ENCODE results near the gene C9orf85. TPM values are rescaled to one million over a fixed set of nuclear protein-coding genes. Genes with fewer than 3 reads are reported as not detected.

Gene C9orf85
- total and polyA plus RNA-seq, 2 donors (not counting 3 experiments of a cell fraction or from before 2014, with no cell fraction given): 8.3 to 11.3 TPM

DNA sequence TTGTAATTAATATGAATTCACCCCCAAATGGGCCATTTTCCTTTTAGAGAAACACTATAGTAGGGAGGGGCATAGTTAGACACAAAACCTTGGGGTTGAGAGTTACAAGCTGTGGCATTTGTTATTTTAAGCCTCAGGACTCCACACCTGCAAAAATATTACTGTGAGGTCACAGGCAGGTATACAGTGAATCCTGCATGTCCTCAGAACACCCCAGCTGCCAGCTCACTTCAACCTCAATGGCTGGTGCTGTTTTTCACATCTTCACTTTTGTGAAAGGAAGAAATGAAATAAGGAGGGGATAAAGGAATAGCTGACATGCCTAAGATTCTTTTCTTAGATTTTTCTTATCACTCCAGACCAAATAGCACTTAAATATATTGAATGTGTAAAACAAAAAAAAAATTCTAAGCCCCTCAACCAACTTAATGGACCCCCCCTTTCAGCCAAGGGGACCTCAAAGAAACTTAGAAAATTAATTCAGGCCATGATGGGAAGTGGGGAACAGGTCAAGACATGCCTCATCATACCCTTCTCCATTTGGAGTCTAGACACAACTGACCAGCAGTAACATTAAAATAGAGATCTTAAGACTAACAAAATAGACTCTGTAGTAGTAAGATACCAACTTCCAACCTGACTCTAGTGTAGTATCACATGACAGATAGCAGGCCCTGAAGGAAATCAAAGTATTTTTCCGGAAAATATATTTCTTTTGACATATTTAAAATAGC is 9.2 kb downstream of the C9orf85 start:
- intact Hi-C loops (cut with micrococcal nuclease) (no loop called here), dilution Hi-C loops (cut with MboI; ENCODE audit: extremely low pct_ligation_motif_present, low sequenced_read_pairs) (no loop called here)
- Histone ChIP-seq H3K9ac (replicated peaks; ENCODE audit: extremely low read depth, insufficient read depth, low read length) (no peak overlapping the region), H3K4me2 (ENCODE audit: insufficient read depth, low read length) (no peak overlapping the region), H3K9me1 (replicated peaks; ENCODE audit: control insufficient read depth, extremely low read depth, insufficient read depth, low read length) (no peaks in the 10 kb centered on the region), H3K79me2 (ENCODE audit: control insufficient read depth, insufficient read depth, low read length) (peaks cover 25% of the 10 kb centered on the region), H3K27me3 (ENCODE audit: control insufficient read depth in 2 of 2, insufficient read depth in 2 of 2, low read length in 2 of 2) (no peaks in the 10 kb centered on the region), H2AFZ (ENCODE audit: low read depth, low read length) (no peak overlapping the region), H3K4me1 (ENCODE audit: control insufficient read depth, extremely low read depth, insufficient read depth, low read length) (peaks cover 4% of the 10 kb centered on the region), H3K36me3 (ENCODE audit: control insufficient read depth in 2 of 2, extremely low read depth in 1 of 2, insufficient read depth in 2 of 2, low read length in 2 of 2) (no peaks in the 10 kb centered on the region), H3K4me3 (replicated peaks in 1 of 3; ENCODE audit: insufficient read depth in 1 of 3, low read depth in 1 of 3, low read length in 3 of 3) (no peak overlapping the region), H3K27ac (ENCODE audit: insufficient read depth, low read depth, low read length) (no peak overlapping the region), H3K9me3 (replicated peaks; ENCODE audit: control insufficient read depth, insufficient read depth, low read length) (no peaks in the 10 kb centered on the region), H4K20me1 (replicated peaks; ENCODE audit: control insufficient read depth, extremely low read depth, insufficient read depth, low read length) (no peaks in the 10 kb centered on the region)
- FAIRE-seq (no peak), DNase-seq (ENCODE audit: low read depth, low spot score) (no peak)
- CTCF ChIA-PET: interaction anchor here (1.2 kb wide), 1 partner anchor 103 kb away, joined by 3 read pairs; no protein-coding TSS in a partner anchor
- BruUV-seq (replicated peaks): no TSS peak
- POLR2A ChIA-PET: no interaction called here
- TF ChIP-seq MYC (IDR thresholded peaks at IDR 0.05; ENCODE audit: low read depth, low read length) (no peak), FOS (IDR thresholded peaks at IDR 0.05; ENCODE audit: borderline replicate concordance, insufficient read depth, low read length) (no peak), POLR2A (IDR thresholded peaks at IDR 0.05; ENCODE audit: low read depth, low read length) (no peak), POLR2AphosphoS5 (IDR thresholded peaks at IDR 0.05; ENCODE audit: insufficient read depth, low read depth, low read length) (no peak), EZH2 (IDR thresholded peaks at IDR 0.05; ENCODE audit: borderline replicate concordance, low read depth, low read length, severe bottlenecking) (no peak)
- TF ChIP-seq, protein P1, sequence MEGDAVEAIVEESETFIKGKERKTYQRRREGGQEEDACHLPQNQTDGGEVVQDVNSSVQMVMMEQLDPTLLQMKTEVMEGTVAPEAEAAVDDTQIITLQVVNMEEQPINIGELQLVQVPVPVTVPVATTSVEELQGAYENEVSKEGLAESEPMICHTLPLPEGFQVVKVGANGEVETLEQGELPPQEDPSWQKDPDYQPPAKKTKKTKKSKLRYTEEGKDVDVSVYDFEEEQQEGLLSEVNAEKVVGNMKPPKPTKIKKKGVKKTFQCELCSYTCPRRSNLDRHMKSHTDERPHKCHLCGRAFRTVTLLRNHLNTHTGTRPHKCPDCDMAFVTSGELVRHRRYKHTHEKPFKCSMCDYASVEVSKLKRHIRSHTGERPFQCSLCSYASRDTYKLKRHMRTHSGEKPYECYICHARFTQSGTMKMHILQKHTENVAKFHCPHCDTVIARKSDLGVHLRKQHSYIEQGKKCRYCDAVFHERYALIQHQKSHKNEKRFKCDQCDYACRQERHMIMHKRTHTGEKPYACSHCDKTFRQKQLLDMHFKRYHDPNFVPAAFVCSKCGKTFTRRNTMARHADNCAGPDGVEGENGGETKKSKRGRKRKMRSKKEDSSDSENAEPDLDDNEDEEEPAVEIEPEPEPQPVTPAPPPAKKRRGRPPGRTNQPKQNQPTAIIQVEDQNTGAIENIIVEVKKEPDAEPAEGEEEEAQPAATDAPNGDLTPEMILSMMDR (IDR thresholded peaks at IDR 0.05; ENCODE audit: extremely low read depth in 1 of 2, insufficient read depth in 1 of 2, low read depth in 1 of 2, low read length in 2 of 2): no peak
